NCI-H1417 treated with DMSO at 0.1 percent for 48 hours (cell line): ENCODE data around the gene ARHGEF28.

Experiments used
- DNase-seq: peaks from one replicate; lab custom pipeline; 2025; lab: John Stamatoyannopoulos, UW

ARHGEF28 gene

GRCh38 chr5:73906277-73906676, 280.3 kb downstream of the ARHGEF28 start:
- DNase-seq = no peak

DNA sequence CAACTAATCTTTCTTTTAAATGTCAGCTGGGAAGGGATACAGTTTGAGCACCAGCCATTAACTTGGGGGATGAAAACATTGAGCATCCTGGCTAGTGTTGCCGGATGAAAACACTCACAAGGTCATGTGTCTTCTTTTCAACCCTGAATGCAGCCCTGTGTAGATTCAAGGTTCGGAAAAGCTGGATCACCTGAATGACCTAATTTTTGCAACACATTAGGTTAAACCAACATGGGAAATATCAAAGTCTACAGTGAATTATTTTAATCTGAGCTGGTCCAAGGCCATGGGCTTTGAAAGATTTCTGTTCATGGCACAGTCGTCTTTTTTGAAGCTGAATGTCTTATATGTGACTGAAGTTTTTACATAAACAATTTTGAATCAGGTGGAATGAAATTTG, 281.2 kb downstream of the ARHGEF28 start:
- no peak for DNase-seq

GRCh38 chr5:73908395-73908794, 282.4 kb downstream of the ARHGEF28 start:
- no peak for DNase-seq

- DNase-seq = no peak
These were observed 282.9 kb downstream of the ARHGEF28 start for GRCh38 chr5:73908846-73909245.

DNA sequence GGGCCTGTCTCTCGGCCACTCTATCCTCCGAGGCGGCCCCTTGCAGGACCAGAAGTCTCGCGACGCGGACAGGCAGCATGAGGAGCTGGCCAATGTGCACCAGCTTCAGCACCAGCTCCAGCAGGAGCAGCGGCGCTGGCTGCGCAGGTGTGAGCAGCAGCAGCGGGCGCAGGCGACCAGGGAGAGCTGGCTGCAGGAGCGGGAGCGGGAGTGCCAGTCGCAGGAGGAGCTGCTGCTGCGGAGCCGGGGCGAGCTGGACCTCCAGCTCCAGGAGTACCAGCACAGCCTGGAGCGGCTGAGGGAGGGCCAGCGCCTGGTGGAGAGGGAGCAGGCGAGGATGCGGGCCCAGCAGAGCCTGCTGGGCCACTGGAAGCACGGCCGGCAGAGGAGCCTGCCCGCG, 283.5 kb downstream of the ARHGEF28 start:
- DNase-seq = no peak

GRCh38 chr5:73911761-73912393, 285.9 kb downstream of the ARHGEF28 start:
- DNase-seq = no peak

DNA sequence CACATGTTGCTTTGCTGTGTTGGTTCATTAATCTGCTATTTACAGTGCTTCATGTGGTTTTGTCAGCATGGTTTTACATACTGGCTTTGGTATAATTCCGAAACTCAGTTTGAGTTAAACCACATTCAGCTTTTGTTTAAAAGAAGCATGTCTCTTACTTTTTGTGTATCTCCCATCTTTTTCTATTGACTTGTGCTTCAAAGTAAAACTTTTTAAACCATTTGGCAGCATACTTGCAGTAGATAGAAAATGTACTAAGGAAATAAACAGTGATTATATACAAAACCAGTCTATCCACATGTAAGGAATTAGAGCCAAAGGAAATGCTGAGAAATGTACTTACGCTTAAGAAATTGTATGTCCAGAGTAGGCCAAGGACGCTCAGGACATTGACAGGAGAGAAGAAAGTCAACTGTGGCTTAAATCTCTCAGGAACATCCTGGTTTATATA, 286.9 kb downstream of the ARHGEF28 start:
- DNase-seq = no peak

GRCh38 chr5:73913971-73914370, 288.0 kb downstream of the ARHGEF28 start:
- no peak for DNase-seq

- DNase-seq = no peak
These were observed 289.3 kb downstream of the ARHGEF28 start for GRCh38 chr5:73915345-73915744.

DNA sequence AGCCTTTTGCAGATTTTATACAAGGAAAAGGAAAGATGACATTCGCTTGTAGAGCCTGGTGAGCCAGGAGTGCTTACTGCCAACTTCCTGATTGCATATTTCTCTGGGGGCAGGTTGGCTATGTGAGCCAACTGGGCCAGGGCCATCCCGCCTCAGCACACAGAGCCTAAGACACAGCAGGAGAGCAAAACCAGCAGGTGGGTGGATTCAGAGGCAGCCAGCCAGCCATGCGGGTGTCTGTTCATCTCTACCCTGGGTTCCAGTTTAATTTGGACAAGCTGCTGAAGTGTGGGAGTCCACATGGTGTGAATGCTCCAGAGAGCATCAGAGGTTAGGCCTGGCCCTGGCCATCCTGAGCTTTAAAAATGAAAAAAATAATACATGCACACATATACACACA, 291.4 kb downstream of the ARHGEF28 start:
- no peak for DNase-seq

GRCh38 chr5:73917891-73918290, 291.9 kb downstream of the ARHGEF28 start:
- no peak for DNase-seq

DNA sequence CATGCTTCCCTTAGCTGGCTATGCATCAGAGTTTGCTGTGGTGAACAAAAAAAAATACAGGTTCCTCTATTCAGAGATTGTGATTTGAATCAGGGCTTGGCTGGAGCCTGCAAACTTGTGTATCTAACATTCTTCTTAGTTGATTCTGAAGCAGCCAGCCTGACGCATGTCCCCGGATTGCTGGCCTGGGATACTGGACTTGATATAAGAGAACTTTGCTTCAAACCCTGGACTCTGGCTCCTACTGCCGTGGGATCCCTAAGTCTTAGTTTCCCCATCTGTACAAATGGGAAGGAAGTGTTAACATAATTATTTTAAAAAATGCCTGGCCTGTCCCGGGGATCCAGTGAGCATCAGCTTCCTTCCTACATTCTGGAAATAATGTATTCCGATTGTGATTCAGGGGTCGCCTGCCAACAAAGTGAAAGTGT, 292.8 kb downstream of the ARHGEF28 start:
- DNase-seq = no peak

- no peak for DNase-seq
These were observed 295.7 kb downstream of the ARHGEF28 start for GRCh38 chr5:73921741-73922140.

DNA sequence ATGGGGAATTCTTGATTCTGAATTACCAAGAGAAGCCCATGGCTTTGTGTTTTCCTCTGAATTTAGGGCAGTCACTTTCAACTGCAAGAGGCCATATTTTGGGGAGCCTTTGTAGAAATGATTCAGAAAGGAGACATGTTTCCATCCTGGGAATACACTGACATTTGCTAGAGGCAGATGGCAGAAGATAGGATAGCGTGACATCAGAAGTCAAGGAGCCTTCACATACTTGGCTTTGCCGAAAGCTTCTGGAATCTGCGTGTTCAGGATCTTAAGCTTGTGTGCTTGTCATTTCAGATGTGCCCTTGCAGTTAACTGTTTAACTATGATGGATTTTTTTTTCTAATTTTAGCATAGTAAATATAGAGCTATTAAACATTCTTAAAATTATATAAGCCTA, 296.2 kb downstream of the ARHGEF28 start:
- no peak for DNase-seq

- DNase-seq = no peak
These were observed 297.0 kb downstream of the ARHGEF28 start for GRCh38 chr5:73922875-73923557.

DNA sequence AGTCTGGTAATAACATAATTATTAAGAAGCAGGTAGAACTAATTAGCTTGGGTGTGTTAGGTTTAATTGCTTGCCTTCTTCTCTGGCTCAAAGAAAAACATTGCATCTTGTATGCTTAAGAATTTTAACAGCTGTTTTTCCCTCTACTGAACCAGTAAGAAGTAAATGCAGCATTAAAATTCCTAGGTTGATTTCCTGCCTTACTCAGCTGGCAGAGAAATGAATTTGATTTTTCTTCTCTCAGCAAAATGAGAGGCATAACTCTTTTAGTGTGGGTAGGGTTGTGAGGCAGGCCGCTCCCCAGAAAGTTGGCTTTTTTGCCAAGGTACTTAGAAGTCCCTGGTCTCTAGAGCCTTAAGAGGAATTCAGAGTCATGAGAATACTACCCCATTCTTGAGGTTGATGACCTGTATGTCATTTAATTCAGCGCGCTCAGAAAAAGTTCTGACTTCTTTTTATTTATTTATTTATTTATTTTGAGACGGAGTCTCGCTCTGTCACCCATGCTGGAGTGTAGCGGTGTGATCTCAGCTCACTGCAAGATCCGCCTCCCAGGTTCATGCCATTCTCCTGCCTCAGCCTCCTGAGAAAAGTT, 302.6 kb downstream of the ARHGEF28 start:
- DNase-seq = no peak

- no peak for DNase-seq
These were observed 309.7 kb downstream of the ARHGEF28 start for GRCh38 chr5:73935719-73936118.

- DNase-seq = no peak
These were observed 312.4 kb downstream of the ARHGEF28 start for GRCh38 chr5:73938280-73938937.

GRCh38 chr5:73938938-73939320, 312.9 kb downstream of the ARHGEF28 start:
- no peak for DNase-seq

- no peak for DNase-seq
These were observed 313.6 kb downstream of the ARHGEF28 start for GRCh38 chr5:73939557-73939956.

GRCh38 chr5:73940026-73940425, 314.0 kb downstream of the ARHGEF28 start:
- no peak for DNase-seq

DNA sequence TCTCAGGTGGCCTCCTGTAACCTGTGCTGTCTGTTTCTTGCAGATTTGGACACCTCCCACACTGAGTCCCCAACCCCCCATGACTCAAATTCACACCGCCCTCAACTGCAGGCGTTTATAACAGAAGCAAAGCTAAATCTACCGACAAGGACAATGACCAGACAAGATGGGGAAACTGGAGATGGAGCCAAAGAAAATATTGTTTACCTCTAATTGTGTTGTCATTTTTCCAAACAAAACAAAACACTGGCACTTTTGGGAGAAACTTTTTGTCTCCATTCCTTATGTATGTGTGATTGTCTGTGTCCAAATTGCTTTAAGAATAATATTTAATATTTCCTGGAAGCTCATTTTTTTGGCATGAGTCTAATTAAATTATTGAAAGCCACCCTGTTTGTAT, 314.8 kb downstream of the ARHGEF28 start:
- DNase-seq = no peak

DNA sequence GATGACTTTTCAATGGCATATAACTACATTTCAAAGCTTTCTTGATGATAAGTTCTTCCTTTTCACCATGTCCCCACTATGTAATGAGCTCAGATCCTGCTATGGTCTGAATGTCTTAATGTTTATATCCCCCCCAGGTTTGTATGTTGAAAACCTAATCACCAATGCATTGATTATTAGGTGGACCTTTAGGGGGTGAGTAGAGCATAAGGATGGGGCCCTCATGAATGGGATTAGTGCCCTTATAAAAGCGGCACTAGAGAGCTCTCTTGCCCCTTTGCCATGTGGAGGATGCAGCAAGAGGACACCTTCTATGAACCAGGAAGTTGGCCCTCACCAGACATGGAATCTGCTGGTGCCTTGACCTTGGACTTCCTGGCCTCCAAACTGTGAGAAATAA, 316.8 kb downstream of the ARHGEF28 start:
- DNase-seq = no peak
